ENCODE measurements around the gene LIPC.

Gene LIPC

GRCh38 chr15:58475573-58476524 is 44.1 kb downstream of the LIPC start:
- no peak for DNase-seq (ENCODE audit: low read depth)

- no peak for DNase-seq (ENCODE audit: low read depth)
Measured at GRCh38 chr15:58476525-58477162, 44.9 kb downstream of the LIPC start.

- DNase-seq (ENCODE audit: low read depth), result no peak
Measured at GRCh38 chr15:58477170-58477569, 45.4 kb downstream of the LIPC start.

GRCh38 chr15:58478035-58478434 is 46.2 kb downstream of the LIPC start:
- no peak for DNase-seq (ENCODE audit: low read depth)

GRCh38 chr15:58478579-58478978 is 46.8 kb downstream of the LIPC start:
- DNase-seq (ENCODE audit: low read depth), result no peak

- DNase-seq (ENCODE audit: low read depth), result no peak
Measured at GRCh38 chr15:58479941-58480340, 48.1 kb downstream of the LIPC start.

GRCh38 chr15:58483376-58483775 is 51.6 kb downstream of the LIPC start:
- DNase-seq (ENCODE audit: low read depth), result no peak

- no peak for DNase-seq (ENCODE audit: low read depth)
Measured at GRCh38 chr15:58484791-58485600, 53.2 kb downstream of the LIPC start.

- no peak for DNase-seq (ENCODE audit: low read depth)
Measured at GRCh38 chr15:58486062-58486461, 54.3 kb downstream of the LIPC start.

- no peak for DNase-seq (ENCODE audit: low read depth)
Measured at GRCh38 chr15:58486564-58486963, 54.8 kb downstream of the LIPC start.

GRCh38 chr15:58487041-58487723 is 55.4 kb downstream of the LIPC start:
- no peak for DNase-seq (ENCODE audit: low read depth)

GRCh38 chr15:58487724-58488120 is 55.9 kb downstream of the LIPC start:
- DNase-seq (ENCODE audit: low read depth), result no peak

- no peak for DNase-seq (ENCODE audit: low read depth)
Measured at GRCh38 chr15:58489289-58490085, 57.7 kb downstream of the LIPC start.

- DNase-seq (ENCODE audit: low read depth), result no peak
Measured at GRCh38 chr15:58490086-58490887, 58.5 kb downstream of the LIPC start.

- no peak for DNase-seq (ENCODE audit: low read depth)
Measured at GRCh38 chr15:58490888-58491473, 59.2 kb downstream of the LIPC start.

- no peak for DNase-seq (ENCODE audit: low read depth)
Measured at GRCh38 chr15:58491499-58492202, 59.9 kb downstream of the LIPC start.

- no peak for DNase-seq (ENCODE audit: low read depth)
Measured at GRCh38 chr15:58492661-58493397, 61.0 kb downstream of the LIPC start.

GRCh38 chr15:58494567-58494966 is 62.8 kb downstream of the LIPC start:
- DNase-seq (ENCODE audit: low read depth), result no peak

Data from stimulated activated CD8-positive, alpha-beta memory T cell treated with anti-CD3 and anti-CD28 coated beads, Interleukin-15, amount 100 ng/mL, for 1 hour (primary cell).